Activated CD8-positive, alpha-beta memory T cell treated with anti-CD3 and anti-CD28 coated beads, Interleukin-2, amount 50 U/mL, for 4 hours (primary cell): ENCODE measurements around the gene CMTM2.
"Not testable (repeated sequence)": the region's sequence is repeated elsewhere in the genome, so short reads cannot be mapped to it uniquely, and the experiment has no call there.

Experiments
- DNase-seq: peaks from one replicate; pipeline ENCODE4 v3.0.0-alpha.2; 2020

CMTM2 gene

GRCh38 chr16:66610111-66610820 is 31.0 kb downstream of the CMTM2 start:
- DNase-seq, result no peak

- DNase-seq, result not testable (repeated sequence)
Observed at GRCh38 chr16:66611911-66612310, 32.6 kb downstream of the CMTM2 start.

- DNase-seq, result no peak
Observed at GRCh38 chr16:66612422-66612821, 33.2 kb downstream of the CMTM2 start.

DNA sequence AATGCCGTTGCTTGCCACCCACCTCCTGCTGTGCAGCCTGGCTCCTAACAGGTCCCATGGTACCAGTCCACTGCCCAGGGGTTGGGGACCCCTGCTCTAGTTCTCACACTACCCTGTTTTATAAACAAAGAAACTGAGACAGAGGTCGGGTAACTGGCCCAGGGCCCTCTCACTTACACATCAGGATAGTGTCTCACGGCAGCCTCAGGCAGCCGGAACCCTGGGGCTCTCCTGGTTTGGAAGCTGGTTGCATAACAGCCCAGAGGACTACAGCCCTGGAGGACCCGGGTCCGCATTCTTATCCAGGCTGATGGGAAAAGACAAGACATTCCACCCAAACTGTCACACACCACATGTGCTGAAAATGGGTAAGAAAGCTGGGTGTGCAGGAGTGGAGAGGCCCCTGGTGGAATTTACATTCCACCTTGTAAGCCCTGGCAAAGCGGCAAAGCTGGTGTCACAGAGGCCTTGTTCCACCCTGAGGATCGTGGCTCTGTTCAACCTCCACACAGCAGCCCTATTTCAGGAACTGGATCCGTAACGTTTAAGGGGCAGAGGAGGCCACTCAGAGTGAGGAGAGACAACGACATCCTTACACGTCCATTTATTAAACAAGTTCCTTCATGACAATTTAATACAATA is 35.0 kb downstream of the CMTM2 start:
- no peak for DNase-seq

GRCh38 chr16:66616169-66616568 is 36.9 kb downstream of the CMTM2 start:
- no peak for DNase-seq

DNA sequence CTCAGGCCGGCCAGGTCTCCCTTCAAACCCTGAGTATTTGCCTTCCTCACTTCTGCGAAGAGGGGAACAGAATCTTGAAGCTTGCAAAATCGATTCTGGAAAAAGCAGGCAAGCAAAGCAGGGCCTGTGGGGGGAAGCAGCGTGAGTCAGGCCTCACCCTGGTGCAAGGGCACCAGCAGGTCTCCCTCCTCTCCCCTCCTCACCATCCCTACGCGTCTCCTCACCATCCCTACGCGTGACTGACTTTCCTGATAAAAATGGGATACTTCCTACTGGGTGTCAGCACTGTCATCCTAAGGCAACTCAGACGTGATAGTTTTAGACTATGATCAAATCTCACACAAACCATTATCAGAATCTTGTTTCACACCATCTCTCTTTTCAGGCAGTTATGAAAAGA is 37.3 kb downstream of the CMTM2 start:
- no peak for DNase-seq

GRCh38 chr16:66617010-66617434 is 37.8 kb downstream of the CMTM2 start:
- no peak for DNase-seq

- DNase-seq, result no peak
Observed at GRCh38 chr16:66617728-66618127, 38.5 kb downstream of the CMTM2 start.

DNA sequence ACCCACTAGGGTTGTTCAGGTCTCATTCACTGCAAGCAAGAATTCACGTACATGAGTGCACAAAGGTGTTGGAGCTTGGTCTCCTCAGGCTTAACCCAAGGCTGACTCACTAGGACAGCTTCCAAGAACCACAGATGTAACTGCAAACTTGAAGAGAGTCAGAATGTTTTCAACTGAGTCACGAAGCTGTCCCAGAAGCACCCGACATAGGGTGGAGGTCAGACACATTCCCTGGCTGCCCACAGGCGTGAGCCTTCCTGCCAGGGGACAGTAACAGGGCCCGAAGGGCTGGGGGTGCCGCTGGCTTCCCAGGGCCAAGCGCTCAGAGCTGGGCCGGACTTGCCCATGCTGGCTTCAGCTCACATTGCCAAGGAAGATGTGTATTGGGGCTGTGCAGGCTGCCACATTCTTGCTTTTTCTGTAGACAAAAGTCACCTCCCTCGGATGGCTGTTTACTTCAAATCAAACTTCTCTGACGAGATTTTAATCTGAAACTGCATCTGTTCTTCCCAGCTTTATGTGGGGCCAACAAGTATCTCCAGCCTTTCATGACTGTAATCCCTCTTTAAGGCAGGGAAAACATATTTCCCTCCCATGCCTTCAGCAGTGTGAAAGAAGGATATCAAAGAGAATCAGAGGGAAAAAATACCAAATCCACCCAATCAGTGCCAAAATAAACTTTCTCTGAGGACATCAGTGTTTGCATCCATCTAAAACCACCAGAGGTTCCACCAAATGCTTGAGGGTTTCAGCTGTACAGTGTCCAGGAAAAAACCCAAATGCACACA is 39.5 kb downstream of the CMTM2 start:
- no peak for DNase-seq

GRCh38 chr16:66619534-66620428 is 40.5 kb downstream of the CMTM2 start:
- DNase-seq, result no peak

- no peak for DNase-seq
Observed at GRCh38 chr16:66620429-66620795, 41.1 kb downstream of the CMTM2 start.

- DNase-seq, result no peak
Observed at GRCh38 chr16:66621973-66622372, 42.7 kb downstream of the CMTM2 start.

DNA sequence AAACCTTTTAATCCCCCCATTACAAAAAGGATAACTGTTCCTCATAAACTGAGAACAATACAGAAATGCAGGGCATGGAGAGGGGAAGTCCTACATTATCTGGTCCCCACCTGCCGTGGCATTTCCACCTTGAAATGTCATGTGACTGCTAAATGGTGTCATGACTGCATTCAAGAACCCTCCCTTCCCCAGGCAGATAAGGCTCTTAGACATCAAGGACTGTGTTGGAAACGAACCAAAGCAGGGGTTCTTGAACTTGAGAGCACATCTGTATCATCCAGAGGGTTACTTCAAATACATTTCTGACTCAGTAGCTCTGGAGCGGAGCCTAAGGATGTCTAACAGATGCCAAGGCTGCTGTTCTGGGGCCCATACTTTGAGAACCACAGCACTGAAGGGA is 43.6 kb downstream of the CMTM2 start:
- no peak for DNase-seq

DNA sequence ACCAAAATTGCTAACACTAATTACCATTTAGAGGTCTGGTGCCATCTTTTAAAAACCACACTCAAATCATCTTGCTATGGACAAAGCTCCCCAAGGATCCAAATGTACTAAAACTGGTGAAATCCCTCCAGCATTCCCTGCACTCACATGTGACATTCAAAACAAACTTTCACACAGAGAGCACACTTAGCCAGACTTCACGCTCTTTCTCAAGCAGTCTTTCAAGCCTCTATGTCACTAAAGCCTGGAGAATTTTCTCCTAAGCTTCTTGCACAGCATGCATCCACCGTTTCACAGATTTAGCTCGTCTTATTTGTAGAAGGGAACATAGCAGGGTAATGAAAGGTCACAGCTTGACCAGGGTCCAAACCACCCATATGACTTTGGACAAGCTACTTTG is 44.5 kb downstream of the CMTM2 start:
- DNase-seq, result no peak

DNA sequence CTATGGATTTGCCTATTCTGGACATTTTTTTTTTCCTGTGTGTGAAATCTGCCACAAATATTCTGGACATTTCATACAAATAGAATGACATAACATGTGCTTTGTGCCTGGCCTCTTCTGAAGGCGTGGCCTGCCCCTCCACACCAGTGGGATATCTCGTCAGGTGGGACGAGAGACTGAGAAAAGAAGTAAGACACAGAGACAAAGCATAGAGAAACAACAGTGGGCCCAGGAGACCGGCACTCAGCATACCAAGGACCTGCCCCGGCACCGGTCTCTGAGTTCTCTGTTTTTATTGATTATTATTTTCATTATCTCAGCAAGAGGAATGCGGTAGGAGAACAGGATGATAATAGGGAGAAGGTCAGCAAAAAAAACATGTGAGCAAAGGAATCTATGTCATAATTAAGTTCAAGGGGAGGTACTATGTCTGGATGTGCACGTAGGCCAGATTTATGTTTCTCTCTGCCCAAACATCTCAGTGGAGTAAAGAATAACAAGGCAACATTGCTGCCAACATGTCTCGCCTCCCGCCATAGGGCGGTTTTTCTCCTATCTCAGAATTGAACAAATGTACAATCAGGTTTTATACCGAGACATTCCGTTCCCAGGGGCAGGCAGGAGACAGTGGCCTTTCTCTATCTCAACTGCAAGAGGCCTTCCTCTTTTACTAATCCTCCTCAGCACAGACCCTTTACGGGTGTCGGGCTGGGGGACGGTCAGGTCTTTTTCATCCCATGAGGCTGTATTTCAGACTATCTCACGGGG is 48.5 kb downstream of the CMTM2 start:
- DNase-seq, result not testable (repeated sequence)

DNA sequence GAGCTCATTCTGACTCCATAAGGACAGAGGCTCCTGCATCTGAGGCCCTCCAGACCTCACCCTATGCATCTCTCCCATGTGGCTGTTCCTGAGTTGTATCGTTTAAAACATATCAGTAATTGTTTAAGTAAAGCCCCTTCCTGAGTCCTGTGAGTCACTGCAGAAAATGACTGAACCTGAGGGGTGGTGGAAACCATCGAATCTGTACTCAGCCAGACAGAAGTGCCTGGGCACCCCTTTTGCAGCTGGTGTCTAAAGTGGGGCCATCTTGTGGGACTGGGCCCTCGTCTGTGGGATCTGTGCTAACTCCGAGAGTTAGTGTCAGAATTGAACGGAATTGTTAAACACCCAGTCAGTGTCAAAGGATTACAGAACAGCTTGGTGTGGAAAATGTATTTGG is 50.6 kb downstream of the CMTM2 start:
- no peak for DNase-seq

- not testable (repeated sequence) for DNase-seq
Observed at GRCh38 chr16:66630561-66631260, 51.4 kb downstream of the CMTM2 start.

DNA sequence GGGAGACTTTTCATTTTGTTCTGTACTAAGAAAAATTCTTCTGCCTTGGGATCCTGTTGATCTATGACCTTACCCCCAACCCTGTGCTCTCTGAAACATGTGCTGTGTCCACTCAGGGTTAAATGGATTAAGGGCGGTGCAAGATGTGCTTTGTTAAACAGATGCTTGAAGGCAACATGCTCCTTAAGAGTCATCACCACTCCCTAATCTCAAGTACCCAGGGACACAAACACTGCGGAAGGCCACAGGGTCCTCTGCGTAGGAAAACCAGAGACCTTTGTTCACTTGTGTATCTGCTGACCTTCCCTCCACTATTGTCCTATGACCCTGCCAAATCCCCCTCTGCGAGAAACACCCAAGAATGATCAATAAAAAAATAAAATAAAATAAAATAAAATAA is 52.3 kb downstream of the CMTM2 start:
- not testable (repeated sequence) for DNase-seq

DNA sequence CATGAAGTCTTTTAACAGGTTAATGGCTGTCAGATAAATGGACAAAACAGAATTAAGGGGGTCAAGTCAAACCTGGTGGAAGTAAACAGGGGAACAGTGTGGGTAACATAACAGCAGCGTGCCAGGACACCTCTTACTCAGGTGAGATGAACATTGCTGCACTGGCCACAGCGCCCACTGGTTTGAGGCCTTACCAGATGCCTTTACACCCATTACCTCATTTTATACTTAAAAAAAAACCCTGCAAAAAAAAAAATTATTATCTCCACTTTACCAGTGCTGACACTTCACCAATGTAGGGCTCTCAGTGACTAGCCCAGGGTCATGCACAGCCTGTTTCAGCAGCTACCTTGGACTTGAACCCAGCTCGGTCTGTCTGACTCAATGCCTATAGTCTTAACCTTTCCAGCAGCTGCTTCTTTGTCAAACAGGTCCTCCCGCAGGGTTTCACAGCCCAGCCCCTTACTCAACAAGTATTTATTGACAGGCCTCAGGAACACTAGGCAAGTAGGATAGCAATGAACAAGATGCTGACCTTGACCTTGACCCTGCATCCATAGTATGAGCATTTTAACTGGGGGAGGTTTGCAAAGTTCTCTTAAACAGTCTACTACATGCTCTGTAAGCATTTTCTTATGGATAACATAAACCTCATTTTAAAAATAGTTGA is 55.4 kb downstream of the CMTM2 start:
- DNase-seq, result no peak

GRCh38 chr16:66635406-66635805 is 56.1 kb downstream of the CMTM2 start:
- DNase-seq, result no peak

GRCh38 chr16:66636199-66636598 is 56.9 kb downstream of the CMTM2 start:
- no peak for DNase-seq
